IMR-90 (cell line): Measurements from ENCODE around the gene CACNA2D3. TPM values are rescaled to one million over a fixed set of nuclear protein-coding genes. Genes with fewer than 3 reads are reported as not detected.

Experiments
- ATAC-seq: fragments of 200-7000 bp; cut with Tn5 transposase; 2 replicates; pipeline ENCODE4 v1.9.1; 2020; ENCODE audit warnings: low read depth, mild to moderate bottlenecking, moderate library complexity
- BruUV-seq: library from RNA; stranded (reverse); fragments of 400-500 nt; replicated peaks from 2 replicates; lab custom pipeline; 2021; lab: Mats Ljungman, UMichigan
- CTCF ChIA-PET: fragments of 300-600 bp; formaldehyde crosslinking; extraction: SDS; loops from one replicate; lab custom pipeline; 2021; ENCODE audit warnings: antibody characterized with exemption; lab: Yijun Ruan, JAX
- POLR2A ChIA-PET: fragments of 300-600 bp; sonication (Branson Sonifier 250); formaldehyde crosslinking; loops from one replicate; lab custom pipeline; 2022; ENCODE audit warnings: antibody characterized with exemption; ENCODE audit not compliant: unreplicated experiment; lab: Charles Lee
- DNase-seq: peaks from one replicate; pipeline ENCODE4 v3.0.0; 2013
- H2AFZ ChIP-seq: replicated peaks from 2 replicates; pipeline ENCODE3; 2013; ENCODE audit warnings: low read length, mild to moderate bottlenecking; ENCODE audit not compliant: poor library complexity
- H2AK5ac ChIP-seq: 2 replicates; pipeline ENCODE4 v1.6.1; 2013; ENCODE audit warnings: low read depth, low read length, inconsistent platforms
- H2AK9ac ChIP-seq: replicated peaks from 2 replicates; pipeline ENCODE3; 2013; ENCODE audit warnings: mild to moderate bottlenecking, low read depth, low read length, moderate library complexity; ENCODE audit not compliant: poor library complexity
- H2BK120ac ChIP-seq: 2 replicates; pipeline ENCODE4 v1.6.1; 2013; ENCODE audit warnings: low read depth, low read length, inconsistent platforms
- H2BK15ac ChIP-seq: 3 replicates; pipeline ENCODE4 v1.6.1; 2013; ENCODE audit warnings: low read depth, low read length, inconsistent platforms
- H2BK20ac ChIP-seq: 2 replicates; pipeline ENCODE4 v1.6.1; 2013; ENCODE audit warnings: low read depth, mild to moderate bottlenecking, inconsistent platforms, low read length, moderate library complexity
- H2BK5ac ChIP-seq: 2 replicates; pipeline ENCODE4 v1.6.1; 2013; ENCODE audit warnings: mild to moderate bottlenecking, low read depth, low read length, inconsistent platforms; ENCODE audit not compliant: poor library complexity, severe bottlenecking
- H3K14ac ChIP-seq: replicated peaks from 2 replicates; pipeline ENCODE4 v1.6.1; 2013; ENCODE audit warnings: low read depth, low read length, inconsistent platforms
- H3K18ac ChIP-seq: 2 replicates; pipeline ENCODE4 v1.6.1; 2013; ENCODE audit warnings: low read depth, low read length, control low read depth
- H3K23ac ChIP-seq: 2 replicates; pipeline ENCODE4 v1.6.1; 2013; ENCODE audit warnings: low read depth, low read length, inconsistent platforms
- H3K27ac ChIP-seq: 2 replicates; pipeline ENCODE4 v1.5.1; 2013; ENCODE audit warnings: mild to moderate bottlenecking, control low read depth, low read length; ENCODE audit not compliant: insufficient read depth
- H3K27me3 ChIP-seq: 2 replicates; pipeline ENCODE4 v1.6.1; 2013; ENCODE audit warnings: low read length; ENCODE audit not compliant: control insufficient read depth, insufficient read depth
- H3K36me3 ChIP-seq: 2 replicates; pipeline ENCODE4 v1.6.1; 2013; ENCODE audit warnings: low read length, mixed read lengths; ENCODE audit not compliant: control insufficient read depth, insufficient read depth
- H3K4ac ChIP-seq: 2 replicates; pipeline ENCODE4 v1.6.1; 2013; ENCODE audit warnings: low read depth, low read length, inconsistent platforms
- H3K4me1 ChIP-seq: 2 replicates; pipeline ENCODE4 v1.6.1; 2013; ENCODE audit warnings: low read length, mixed read lengths; ENCODE audit not compliant: control insufficient read depth, insufficient read depth
- H3K4me2 ChIP-seq: 2 replicates; pipeline ENCODE4 v1.6.1; 2013; ENCODE audit warnings: low read depth, mild to moderate bottlenecking, control low read depth, low read length, moderate library complexity
- H3K4me3 ChIP-seq: 2 replicates; pipeline ENCODE4 v1.5.1; 2013; ENCODE audit warnings: low read depth, mild to moderate bottlenecking, control low read depth, low read length, moderate library complexity; ENCODE audit not compliant: insufficient read depth
- H3K56ac ChIP-seq: 2 replicates; pipeline ENCODE4 v1.6.1; 2013; ENCODE audit warnings: low read length, inconsistent platforms; ENCODE audit not compliant: insufficient read depth; ENCODE audit errors: extremely low read depth
- H3K79me1 ChIP-seq, 2 experiments: 2 replicates each; pipeline ENCODE4 v1.6.1; 2013; ENCODE audit warnings: low read length in 2 of 2, inconsistent platforms in 1 of 2, low read depth in 1 of 2
- H3K9ac ChIP-seq: 2 replicates; pipeline ENCODE4 v1.6.1; 2013; ENCODE audit warnings: low read depth, low read length, control low read depth
- H3K9me1 ChIP-seq: 2 replicates; pipeline ENCODE4 v1.6.1; 2013; ENCODE audit warnings: low read length, inconsistent platforms; ENCODE audit not compliant: insufficient read depth
- H3K9me3 ChIP-seq: 2 replicates; pipeline ENCODE4 v1.6.1; 2013; ENCODE audit warnings: low read length; ENCODE audit not compliant: control insufficient read depth, insufficient read depth
- H4K20me1 ChIP-seq: 2 replicates; pipeline ENCODE4 v1.6.1; 2013; ENCODE audit warnings: low read length, inconsistent platforms; ENCODE audit not compliant: insufficient read depth
- H4K5ac ChIP-seq: 2 replicates; pipeline ENCODE4 v1.6.1; 2013; ENCODE audit warnings: mild to moderate bottlenecking, low read depth, low read length, control low read depth
- H4K8ac ChIP-seq, 2 experiments: 2 replicates each; pipeline ENCODE4 v1.6.1; 2013; ENCODE audit warnings: low read depth in 2 of 2, low read length in 2 of 2, control low read depth in 1 of 2, inconsistent platforms in 1 of 2
- H4K91ac ChIP-seq: 2 replicates; pipeline ENCODE4 v1.6.1; 2013; ENCODE audit warnings: low read depth, low read length, inconsistent platforms; ENCODE audit not compliant: insufficient read depth
- CHD1 ChIP-seq: IDR thresholded peaks from 2 replicates; pipeline ENCODE4 v1.6.1; 2012; ENCODE audit warnings: low read depth, low read length, improper control_type of control experiment
- RAD21 ChIP-seq: IDR thresholded peaks from 2 replicates; pipeline ENCODE4 v1.6.1; 2012; ENCODE audit warnings: low read length, improper control_type of control experiment
- RFX5 ChIP-seq: IDR thresholded peaks from 2 replicates; pipeline ENCODE4 v1.8.0; 2012; ENCODE audit warnings: low read depth, mild to moderate bottlenecking, low read length, moderate library complexity
- WGBS, 2 experiments: methylation state at CpG; one replicate each; pipeline versions ENCODE4 v1.1.5 to v1.1.7; 2013; ENCODE audit warnings: missing lambda C conversion rate in 2 of 2; ENCODE audit not compliant: insufficient read length in 1 of 2; ENCODE audit errors: extremely low coverage in 2 of 2; 5-methylcytosine and 5-hydroxymethylcytosine counted together
- dilution Hi-C: fragments of 300-500 bp; cut with HindIII; formaldehyde crosslinking; loops from one replicate; pipeline ENCODE4 v1.14.3; 2018; ENCODE audit warnings: low sequenced_read_pairs; ENCODE audit not compliant: unreplicated experiment
- in situ Hi-C: fragments of 300-500 bp; cut with MboI; formaldehyde crosslinking; loops from 3 replicates; pipeline ENCODE4 v1.14.3; 2019; ENCODE audit warnings: low sequenced_read_pairs, inconsistent platforms, mixed read lengths
- intact Hi-C: fragments of 100-400 bp; cut with micrococcal nuclease; formaldehyde crosslinking; loops from 2 replicates; pipeline ENCODE4 v1.10.0; 2022
- polyA plus RNA-seq, 3 experiments: library from polyadenylated mRNA; depleted of rRNA; stranded (reverse); fragments of >200 nt; gene quantifications; 2 replicates each; pipeline ENCODE4 v1.2.3, GENCODE V29; 2012; ENCODE audit warnings: low replicate concordance in 1 of 3
- total RNA-seq: library from RNA; depleted of rRNA; stranded (reverse); fragments of >200 nt; gene quantifications from 2 replicates; pipeline ENCODE4 v1.2.3, GENCODE V29; 2012
- TF ChIP-seq, protein P1 (sequence below): conservative IDR thresholded peaks from 2 replicates; pipeline ENCODE4 v1.5.1; 2012; ENCODE audit warnings: mild to moderate bottlenecking, low read depth, low read length, improper control_type of control experiment

The CACNA2D3 gene
- total and polyA plus RNA-seq, 2 of the 4 experiments (the other 2 are of a cell fraction), result 0.36 to 0.41 TPM

- Histone ChIP-seq H3K4me1 (peaks cover 2% of the 10 kb centered on the region; the same call in 1 of the 2 replicates), H3K56ac (no peak overlapping the region), H3K14ac (0 out of 2 replicates have a peak overlapping the region, but pooled peaks have one; percentile 16), H2BK120ac (no peak overlapping the region; the same call in 1 of the 2 replicates), H4K8ac (no peak overlapping the region; a peak in 1 of 4 replicates), H3K27me3 (no peaks in the 10 kb centered on the region), H2BK5ac (no peak overlapping the region), H2BK20ac (no peak overlapping the region), H3K79me1 (no peaks in the 10 kb centered on the region), H4K20me1 (no peaks in the 10 kb centered on the region), H3K4ac (0 out of 2 replicates have a peak overlapping the region, but pooled peaks have one; percentile 28), H2AFZ (peak overlapping the region; percentile 13), H3K9ac (no peak overlapping the region), H3K18ac (no peak overlapping the region), H2BK15ac (0 out of 3 replicates have a peak overlapping the region, but pooled peaks have one; percentile 48), H3K23ac (no peak overlapping the region), H3K9me1 (no peaks in the 10 kb centered on the region), H3K36me3 (no peaks in the 10 kb centered on the region), H2AK5ac (no peak overlapping the region), H4K91ac (no peak overlapping the region), H2AK9ac (peak overlapping the region; percentile 7), H3K9me3 (no peaks in the 10 kb centered on the region), H3K4me2 (no peak overlapping the region), H4K5ac (no peak overlapping the region), H3K27ac (no peak overlapping the region), H3K4me3 (no peak overlapping the region)
- BruUV-seq, result no TSS peak
- no peak for ATAC-seq
- dilution Hi-C loops, result no loop called here
- intact Hi-C loops, result no loop called here
- ChIA-PET CTCF (no interaction called here), POLR2A (no interaction called here)
- in situ Hi-C loops, result no loop called here
- DNase-seq, result no peak
- TF ChIP-seq CHD1 (no peak), RAD21 (no peak), RFX5 (no peak)
- TF ChIP-seq, protein P1, sequence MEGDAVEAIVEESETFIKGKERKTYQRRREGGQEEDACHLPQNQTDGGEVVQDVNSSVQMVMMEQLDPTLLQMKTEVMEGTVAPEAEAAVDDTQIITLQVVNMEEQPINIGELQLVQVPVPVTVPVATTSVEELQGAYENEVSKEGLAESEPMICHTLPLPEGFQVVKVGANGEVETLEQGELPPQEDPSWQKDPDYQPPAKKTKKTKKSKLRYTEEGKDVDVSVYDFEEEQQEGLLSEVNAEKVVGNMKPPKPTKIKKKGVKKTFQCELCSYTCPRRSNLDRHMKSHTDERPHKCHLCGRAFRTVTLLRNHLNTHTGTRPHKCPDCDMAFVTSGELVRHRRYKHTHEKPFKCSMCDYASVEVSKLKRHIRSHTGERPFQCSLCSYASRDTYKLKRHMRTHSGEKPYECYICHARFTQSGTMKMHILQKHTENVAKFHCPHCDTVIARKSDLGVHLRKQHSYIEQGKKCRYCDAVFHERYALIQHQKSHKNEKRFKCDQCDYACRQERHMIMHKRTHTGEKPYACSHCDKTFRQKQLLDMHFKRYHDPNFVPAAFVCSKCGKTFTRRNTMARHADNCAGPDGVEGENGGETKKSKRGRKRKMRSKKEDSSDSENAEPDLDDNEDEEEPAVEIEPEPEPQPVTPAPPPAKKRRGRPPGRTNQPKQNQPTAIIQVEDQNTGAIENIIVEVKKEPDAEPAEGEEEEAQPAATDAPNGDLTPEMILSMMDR, result no peak
- WGBS, 2 experiments, result 86% methylated on average over 5 of the region's 7 CpGs; no CpG with 5 or more reads in 1 of the 2 experiments
Measured at GRCh38 chr3:55077726-55078125, 955.4 kb downstream of the CACNA2D3 start.
